DMS53 treated with DMSO at 0.1 percent for 48 hours (cell line): Measurements from ENCODE around the gene LRCH4.

ENCODE experiments used
- DNase-seq: peaks from one replicate; lab custom pipeline; 2025; ENCODE audit not compliant: unreplicated experiment; lab: John Stamatoyannopoulos, UW

LRCH4 gene

DNA sequence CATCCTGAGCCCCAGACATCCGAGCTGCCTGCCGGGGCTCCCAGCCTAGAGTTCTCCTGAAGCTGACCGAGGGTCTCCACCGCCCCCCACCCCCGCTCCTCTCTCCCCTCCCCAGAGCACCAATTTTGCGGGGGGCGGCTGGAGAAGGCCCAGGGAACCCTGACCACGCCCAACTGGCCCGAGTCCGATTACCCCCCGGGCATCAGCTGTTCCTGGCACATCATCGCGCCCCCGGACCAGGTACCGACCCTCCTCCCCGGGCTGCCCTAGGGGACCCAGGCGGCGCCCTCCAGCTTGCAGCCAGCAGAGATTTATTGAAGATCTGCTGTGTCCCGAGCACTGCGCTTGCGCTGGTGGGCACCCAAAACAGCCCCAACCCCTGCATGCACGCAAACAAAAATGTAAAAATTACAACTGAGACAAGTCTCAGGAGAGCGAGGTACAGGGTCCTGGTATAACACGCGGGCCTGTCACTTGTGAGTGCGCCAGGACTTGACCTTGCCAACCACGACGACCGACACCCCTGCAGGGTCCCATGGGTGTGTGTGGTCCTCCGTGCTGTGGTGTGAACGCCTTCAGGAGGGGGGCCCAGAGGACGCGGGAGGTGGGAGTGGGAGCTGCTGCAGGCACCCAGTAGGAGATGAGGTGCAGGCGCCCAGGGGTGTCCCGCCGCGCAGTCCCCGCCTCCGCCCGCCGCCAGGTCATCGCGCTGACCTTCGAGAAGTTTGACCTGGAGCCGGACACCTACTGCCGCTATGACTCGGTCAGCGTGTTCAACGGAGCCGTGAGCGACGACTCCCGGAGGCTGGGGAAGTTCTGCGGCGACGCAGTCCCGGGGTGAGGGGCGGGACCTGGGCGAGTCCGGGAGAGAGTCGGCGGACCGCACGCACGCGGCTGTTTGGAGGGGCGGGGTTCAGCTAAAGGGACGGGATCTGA is 19.3 kb upstream of the LRCH4 start:
- peak; percentile 13 for DNase-seq

DNA sequence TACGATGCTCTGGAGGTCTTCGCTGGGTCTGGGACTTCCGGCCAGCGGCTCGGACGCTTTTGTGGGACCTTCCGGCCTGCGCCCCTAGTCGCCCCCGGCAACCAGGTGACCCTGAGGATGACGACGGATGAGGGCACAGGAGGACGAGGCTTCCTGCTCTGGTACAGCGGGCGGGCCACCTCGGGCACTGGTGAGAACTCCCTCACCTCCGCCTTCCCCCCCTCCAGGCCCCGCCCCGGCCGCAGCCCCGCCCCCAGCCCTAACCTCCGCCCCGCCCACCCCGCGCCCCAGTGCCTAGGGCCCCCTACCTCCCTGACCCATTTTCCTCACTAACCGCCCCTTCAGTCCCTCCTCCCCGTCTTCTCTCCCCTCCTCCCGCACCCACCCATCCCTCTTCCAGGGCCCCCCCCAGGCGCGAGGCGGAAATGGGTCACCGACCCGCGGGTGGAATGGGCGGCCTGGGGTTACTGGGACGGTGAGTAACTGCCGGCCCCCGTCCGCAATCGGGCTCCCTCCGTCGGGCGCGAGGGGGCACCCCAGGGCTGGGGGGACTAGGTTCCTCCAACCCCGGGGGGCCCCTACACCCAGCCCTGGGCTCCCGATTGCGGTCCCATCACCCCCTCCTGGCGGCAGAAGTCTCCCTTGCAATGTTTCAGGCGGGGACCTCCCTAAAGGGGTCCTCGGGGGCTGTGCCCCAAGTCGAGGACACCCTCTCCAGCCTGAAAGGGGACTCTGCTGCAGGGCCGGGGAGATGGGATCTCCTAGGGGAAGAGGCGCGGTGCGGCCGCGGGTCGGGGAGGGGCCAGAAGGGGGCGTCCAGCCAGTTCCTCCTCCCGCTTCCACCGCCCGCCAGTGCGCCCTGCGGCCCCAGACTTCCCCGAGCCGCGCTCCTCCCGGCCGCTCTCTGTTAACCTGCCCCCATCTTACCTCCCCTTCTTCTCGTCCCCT is 18.4 kb upstream of the LRCH4 start:
- DNase-seq = peak; percentile 65

DNA sequence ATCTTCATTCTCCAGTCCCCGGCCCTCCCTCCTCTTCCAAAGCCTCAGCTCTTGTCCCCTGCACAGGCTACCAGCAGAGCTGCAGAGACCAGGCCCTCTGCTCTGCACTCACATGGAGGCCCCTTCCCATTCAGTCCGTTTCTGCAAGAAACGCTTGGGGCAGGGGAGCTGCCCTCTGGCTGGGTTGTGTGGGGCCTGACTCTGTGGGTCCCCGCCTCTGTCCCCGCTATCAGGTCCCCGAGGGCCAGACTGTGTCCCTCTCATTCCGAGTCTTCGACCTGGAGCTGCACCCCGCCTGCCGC is 17.7 kb upstream of the LRCH4 start:
- DNase-seq = no peak

DNA sequence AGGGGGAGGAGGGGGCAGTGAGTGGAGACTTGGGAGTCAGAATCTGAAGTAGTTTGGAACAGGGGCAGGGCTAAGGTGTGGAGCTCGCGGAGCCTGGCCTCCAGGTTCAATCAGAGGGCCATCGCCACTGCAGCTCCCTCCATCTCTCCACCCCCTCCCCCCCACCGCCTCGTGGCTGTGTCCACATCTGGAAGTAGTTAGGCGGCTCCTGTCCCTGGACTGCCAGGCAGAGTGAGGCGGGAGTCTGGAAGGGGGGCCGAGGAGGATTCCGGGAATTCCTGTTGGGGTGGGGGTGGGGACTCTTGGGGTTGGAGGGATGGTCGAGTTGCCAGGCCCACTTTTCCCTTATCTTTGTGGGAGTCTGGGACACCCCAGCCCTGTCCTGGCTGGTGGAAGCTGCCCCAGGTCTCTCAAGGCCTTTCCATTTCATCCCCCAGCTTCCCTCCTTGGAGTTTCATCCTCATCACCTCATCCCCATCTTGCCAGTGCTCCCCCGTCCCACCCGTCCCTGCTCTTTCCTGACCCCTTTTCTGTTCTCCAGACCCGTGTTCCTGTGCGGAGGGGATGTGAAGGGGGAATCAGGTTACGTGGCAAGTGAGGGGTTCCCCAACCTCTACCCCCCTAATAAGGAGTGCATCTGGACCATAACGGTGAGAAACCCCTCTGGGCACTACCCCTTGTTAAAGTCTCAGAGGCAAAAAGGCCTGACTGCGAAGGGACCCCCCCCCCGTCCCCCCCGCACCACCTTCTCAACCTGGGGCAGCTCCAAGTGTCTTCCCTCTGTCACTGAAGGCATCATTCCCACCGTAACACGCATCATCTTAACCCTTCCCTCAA is 17.2 kb upstream of the LRCH4 start:
- DNase-seq = no peak

DNA sequence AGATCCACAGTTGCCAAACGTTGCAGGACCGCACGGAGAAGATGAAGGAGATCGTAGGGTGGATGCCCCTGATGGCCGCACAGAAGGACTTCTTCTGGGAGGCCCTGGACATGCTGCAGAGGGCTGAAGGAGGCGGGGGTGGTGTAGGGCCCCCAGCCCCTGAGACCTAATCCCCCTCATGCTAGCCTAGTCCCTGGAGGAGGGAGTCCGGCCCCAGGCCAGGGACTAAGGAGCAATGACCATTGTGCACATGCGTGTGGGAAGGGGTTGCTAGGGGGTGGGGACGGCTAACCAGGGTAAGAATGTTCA is 14.8 kb upstream of the LRCH4 start:
- DNase-seq = no peak

DNA sequence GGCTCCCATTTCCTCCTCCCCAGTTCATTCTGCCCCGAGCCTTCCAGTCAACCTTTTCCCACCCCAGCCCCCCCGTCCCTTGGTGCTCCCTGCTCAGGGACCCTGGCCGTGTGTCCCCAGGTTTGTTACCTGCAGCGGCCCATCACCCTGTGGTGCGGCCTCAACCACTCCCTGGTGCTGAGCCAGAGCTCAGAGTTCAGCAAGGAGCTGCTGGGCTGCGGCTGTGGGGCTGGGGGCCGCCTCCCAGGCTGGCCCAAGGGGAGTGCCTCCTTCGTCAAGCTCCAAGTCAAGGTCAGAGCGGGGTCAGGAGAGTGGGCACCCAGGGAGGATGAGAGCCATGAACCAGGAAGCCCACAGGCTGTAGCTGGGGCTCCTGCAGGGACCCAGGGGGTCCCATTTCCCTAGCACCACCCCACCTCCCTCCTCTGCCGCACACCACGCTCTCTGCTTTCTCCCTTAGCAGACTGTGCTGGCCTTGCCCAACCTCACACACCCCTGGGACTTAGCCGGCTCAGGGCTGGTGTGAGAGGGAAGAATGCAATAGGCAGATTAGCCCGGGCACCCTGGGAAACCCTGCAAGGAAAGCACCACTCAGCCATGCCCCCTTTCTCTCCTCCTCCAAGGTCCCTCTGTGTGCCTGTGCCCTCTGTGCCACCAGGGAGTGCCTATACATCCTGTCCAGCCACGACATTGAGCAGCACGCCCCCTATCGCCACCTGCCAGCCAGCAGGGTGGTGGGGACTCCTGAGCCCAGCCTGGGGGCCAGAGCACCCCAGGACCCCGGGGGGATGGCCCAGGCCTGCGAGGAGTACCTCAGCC is 14.2 kb upstream of the LRCH4 start:
- DNase-seq = no peak

DNA sequence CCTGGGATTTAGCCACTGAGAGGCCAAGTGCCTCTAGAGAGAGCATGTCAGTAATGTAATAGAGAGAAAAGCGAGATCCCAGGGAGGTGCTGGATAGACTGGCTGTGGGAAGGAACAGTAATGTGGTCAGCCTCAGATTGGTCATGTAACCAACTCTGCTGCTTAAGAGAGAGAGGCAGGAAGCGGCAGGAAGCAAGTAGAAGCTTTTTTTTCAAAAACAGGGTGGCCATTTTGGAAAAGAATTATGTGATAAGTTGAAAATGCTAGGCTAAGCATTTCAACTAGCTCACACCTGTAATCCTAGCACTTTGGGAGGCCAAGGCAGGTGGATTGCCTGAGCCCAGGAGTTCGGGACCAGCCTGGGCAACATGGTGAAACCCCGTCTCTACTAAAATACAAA is 12.5 kb upstream of the LRCH4 start:
- no peak for DNase-seq

DNA sequence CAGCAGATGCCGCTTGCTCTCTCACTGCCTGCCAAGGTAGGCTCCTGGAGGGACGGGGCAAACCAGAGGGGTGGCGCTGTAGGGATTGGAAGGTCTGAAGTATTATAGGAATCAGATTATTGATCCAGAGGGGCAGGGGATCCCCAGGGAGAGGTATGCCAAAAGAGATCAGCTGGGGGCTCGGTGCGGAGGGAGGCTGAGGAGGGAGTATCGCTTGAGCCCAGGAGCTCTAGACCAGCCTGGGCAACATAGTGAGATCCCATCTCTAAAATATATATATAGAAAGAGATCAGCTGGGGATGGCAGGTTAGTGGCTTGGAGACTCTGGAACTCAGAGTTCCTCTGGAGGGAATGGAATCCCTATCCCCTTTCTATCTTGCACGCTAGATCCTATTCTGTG is 9.3 kb upstream of the LRCH4 start:
- DNase-seq = no peak

DNA sequence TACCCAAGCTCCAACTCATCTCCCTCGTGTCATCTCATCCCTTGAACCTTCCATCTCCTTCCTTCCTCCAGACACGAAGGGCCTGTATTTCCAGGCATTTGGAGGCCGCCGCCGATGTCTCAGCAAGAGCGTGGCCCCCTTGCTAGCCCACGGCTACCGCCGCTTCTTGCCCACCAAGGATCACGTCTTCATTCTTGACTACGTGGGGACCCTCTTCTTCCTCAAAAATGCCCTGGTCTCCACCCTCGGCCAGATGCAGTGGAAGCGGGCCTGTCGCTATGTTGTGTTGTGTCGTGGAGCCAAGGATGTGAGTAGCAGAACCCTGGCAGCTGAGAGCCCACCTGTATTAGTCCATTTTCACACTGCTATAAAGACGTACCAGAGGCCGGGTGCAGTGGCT is 5.7 kb upstream of the LRCH4 start:
- no peak for DNase-seq

DNA sequence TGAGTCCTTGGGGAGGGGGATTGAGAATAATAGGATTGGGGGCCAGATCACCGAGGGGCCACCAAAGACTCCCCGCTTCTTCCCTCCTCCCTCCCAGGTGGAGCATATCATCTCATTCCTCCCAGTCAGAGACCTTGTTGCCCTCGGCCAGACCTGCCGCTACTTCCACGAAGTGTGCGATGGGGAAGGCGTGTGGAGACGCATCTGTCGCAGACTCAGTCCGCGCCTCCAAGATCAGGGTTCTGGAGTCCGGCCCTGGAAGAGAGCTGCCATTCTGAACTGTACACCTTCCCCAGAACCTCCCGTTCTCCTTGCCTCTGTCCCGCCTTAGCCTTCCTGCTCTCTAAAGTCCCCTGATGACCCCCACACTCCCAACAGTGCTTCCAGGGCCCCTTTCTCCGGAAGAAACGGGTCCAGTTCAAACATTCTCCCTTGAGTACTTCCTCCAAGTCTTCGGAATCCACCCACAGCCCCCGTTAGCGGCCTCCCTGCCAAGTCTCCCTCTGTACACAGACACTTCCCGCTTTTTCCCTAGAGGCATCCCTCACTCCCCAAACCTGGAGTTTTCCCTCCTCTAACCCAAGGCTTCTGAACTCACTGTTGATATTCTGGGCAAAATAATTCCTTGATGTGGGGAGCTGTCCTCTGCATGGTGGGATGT is 4.3 kb upstream of the LRCH4 start:
- no peak for DNase-seq

DNA sequence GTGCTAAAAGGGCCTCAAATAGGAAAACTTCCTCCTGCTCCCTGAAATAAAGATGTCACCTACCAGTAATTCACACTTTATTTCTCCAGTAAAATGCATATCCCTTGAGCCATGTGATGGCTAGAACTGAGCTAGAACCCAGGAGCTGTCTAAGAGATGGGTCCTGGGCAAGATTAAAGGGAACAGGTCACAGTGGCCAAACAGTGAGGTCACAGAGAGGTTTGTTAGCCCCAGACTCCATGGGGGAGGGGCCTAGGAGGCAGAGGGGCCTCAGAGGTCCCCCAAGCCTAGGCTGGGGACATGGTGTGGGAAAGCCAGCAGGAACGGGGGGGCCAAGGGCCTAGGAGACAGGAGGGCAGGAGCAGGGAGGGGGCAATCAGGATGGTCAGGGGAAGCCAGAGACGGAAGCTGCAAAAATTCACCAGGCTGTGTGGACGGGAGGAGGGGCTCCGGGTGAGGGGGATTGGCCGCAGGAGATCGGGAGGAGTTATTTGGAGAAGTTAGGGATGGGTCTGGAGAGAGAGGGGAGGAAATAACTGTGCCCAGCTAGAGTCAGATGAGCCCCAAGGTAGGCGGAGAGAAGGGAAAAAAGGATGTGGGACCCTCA is 3.5 kb upstream of the LRCH4 start:
- DNase-seq = no peak

DNA sequence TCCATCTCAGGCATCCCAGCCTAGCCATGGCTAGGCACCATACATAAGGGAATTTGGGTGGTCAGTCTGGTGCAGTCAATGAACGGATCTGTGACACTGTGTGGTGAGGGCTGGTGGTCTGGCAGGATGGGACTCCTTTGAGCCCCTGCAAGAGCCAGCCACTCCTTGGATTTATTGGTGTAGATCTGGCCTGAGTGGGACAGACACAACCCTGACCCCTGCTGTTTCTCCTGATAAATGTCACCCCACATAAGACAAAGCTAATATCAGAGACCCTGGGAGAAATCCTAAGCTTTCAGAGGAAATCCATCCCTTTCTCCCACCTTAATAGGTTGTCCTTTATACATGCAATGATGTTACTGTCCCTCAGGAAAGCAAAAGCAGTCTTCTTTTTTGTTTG is 2.5 kb upstream of the LRCH4 start:
- DNase-seq = no peak

DNA sequence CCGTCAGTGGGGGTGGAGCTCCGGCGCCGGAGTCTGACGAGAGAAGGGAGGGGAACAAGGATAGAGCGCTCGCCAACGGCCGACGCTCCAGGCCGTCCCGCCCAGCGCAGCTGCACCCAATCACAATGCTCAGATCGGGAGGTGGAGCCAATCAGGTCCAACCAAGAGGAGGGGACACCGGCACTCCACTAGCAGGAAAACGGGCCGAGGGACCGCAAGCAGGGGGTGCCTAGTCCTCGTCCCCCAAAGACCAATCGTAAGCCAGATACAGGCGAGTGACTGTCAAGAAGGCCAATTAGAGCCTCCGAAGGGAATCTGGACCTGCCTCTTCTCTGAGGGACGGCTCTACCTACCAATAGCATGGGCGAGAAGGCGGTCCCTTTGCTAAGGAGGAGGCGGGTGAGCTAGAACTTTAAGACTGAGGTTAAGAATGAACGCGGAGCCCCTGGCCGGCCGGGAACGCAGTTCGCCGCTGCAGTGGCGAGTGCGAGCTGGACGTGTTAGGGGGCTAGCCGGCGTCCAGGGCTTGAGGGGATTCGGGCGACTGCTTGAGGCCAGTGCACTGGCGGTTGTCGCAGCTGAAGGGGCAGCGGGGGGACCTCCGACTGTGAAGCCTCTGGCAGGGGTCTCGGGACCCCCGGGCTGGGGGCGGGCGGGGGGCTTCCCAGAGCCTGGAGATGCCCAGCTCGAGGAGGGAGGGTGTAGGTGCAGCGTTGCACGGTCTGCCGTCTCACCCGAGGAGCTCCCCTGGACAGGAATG is 517 bp upstream of the LRCH4 start, which contains the start of gene FBXO24:
TSS of gene FBXO24 (plus strand) at position 63 of the 760 bp plus-strand sequence. CDS start at position 361, 298 bp downstream.
- DNase-seq = peak; percentile 100

DNA sequence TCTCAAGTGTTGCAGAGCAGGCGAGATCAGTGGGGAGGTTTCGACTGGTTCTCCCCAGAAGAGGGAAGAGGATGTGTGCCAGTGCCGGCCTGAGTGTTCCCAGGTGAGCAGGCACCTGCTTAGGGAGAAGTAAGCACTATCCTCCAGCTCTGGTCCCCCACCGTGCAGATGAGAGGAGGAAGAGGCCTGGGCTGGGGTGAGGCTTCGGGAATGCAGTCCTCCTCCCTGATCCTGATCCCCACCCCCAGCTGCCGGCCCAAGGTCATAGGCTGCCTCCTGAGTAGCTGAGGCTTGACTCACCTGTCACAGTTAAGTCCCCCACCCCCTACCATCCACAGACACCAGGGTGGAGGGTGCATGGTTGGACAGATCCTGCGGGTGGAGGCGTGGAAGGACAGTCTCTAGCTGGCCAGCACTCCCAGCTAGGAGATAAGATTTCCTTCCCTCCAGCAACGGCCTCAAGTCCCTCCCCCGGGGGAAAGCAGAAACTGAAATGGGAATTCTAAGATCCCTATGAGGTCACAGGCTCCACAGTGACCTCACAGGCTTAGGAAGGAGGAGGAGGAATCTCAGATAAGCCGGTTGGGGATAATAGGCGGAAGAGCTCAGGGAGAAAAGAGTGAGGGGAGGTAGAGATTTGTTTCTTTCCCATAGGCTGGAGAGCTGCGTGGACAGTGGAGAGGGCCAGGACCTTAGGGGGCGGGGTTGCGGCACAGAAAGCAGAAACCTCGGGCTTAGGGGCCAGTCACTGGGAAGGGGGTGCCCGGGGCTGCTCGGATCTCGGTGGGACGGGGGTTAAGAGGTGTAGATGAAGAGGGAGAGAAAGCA is 1.0 kb downstream of the LRCH4 start:
- DNase-seq = peak; percentile 48

DNA sequence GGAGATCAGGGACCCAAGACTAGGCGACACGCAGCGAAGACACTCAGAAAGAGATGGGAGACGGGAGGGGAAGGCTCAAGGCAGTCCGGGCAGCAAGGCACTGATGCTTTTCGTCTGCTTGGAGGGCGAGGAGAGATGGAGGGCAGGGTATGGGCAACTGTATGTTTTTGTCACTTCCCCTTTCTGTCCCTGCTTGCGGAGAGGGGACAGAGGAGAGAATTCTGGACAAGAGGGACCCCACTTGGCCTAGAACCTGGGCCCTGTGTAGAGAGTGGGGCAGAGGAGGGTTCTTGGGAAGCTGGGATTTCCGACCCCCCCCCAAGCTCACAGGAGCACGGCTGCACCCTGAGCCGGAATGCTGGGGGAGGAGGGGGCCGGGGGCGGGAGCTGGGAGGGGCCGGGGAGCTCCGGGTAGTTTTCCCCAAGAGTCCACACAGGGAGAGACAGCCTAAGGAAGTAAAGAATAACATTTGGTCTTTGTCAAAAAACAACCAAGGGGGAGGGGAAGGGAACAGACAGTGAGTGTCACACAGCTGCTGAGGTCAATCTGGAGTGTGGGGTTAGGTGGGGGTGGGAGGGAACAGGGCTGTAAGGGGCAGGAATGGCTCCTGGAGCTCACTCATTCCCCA is 1.8 kb downstream of the LRCH4 start:
- no peak for DNase-seq

DNA sequence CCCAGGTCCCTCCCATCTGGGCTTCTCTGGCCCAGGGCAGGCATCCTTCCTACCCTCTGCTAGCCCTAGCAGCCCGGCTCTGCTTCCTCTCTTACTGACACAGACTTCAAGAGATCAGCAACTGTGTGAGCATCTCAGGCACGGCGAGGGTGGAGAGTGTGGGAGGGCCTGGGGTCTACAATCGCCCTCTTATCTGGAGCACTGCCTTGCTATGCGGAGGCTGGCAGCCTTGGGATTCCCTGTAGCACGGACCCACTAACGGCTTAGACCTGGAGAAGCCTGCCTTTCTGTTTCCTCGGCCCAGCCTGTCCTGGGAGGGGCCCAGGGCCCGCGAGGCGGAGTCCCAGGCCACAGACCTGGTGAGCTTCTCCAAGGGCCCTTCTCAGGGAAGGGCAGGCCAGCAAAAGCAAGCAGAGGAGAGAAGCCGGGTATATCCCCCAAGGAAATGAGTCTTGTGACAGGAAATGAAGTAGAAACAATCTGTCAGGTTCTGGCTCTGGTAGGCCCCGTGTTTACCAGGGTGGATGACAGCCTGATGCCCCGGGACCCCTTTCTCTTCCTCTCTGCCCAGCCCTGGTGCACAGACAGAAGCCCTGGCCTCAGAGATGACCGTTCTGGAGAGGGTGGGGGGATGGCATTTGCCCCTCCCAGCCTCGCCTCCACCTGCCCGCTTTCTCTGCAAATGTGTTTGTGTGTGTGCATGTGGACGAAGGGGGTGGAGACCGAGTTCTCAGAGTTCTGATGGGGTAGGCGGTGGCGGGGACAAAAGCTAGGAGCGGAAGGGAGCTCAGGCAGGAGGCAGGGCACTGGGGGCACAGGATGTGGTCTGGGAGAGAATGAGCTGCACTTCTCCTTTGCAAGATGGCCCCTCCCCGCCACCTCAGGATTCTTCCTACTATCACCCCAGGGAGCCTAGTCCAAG is 2.5 kb downstream of the LRCH4 start:
- no peak for DNase-seq
